Lower leg skin (tissue), 3 donors: ENCODE results near the gene CHN2.

ENCODE experiments used
- CTCF ChIP-seq, 3 donors: fragments of 450-650 bp; IDR thresholded peaks; one replicate each; pipeline ENCODE4 v1.5.1; 2016; ENCODE audit warnings: antibody characterized with exemption in 3 of 3, mild to moderate bottlenecking in 3 of 3, moderate library complexity in 2 of 3
- POLR2A ChIP-seq, 2 donors: fragments of 450-650 bp; IDR thresholded peaks; one replicate each; pipeline ENCODE4 v1.6.1; 2016 to 2017; ENCODE audit warnings: antibody characterized with exemption in 2 of 2, mild to moderate bottlenecking in 1 of 2, moderate library complexity in 1 of 2

GRCh38 chr7:29500719-29501118, 306.1 kb downstream of the CHN2 start:
- TF ChIP-seq CTCF (IDR thresholded peaks at IDR 0.05): no peak
- no peak for TF ChIP-seq POLR2A (IDR thresholded peaks at IDR 0.05)
